ENCODE measurements around the gene RMC1.
"Not testable (repeated sequence)": the region's sequence is repeated elsewhere in the genome, so short reads cannot be mapped to it uniquely, and the experiment has no call there.

The RMC1 gene

DNA sequence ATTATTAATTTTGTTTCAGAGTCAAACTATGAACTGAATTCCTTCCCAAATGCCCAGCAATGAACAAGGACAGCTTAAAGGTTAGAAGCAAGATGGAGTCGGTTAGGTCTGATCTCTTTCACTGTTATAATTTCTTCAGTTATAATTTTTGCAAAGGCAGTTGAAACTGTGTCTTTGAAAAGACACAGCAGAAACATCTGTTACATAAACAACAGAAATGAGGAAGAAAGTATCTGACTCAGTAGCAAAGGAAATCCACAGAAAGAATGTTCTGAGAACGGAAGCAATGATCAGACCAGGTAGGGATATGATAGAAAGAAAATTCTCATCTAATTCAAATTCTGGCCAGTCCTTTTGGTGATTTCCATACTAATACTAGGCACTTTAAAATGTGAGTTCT is 5.2 kb upstream of the RMC1 start:
- DNase-seq (ENCODE audit: low read depth in 2 of 2): no peak

DNA sequence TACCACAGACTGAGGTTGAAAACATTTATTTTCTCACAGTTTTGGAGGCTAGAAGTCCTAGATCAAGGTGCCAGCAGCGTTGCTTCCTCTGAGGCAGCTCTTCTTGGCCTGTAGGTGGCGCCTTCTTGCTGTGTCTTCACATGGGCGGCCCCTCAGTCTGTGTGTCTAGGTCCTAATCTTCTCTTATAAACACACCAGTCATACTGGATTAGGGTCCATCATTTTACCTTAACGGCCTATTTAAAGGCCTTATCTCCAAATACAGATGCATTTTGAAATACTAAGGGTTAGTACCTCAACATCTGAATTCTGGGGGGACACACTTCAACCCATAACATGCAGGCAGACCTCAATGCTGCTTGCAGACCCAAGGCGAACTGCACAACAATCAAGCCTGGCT is 4.4 kb upstream of the RMC1 start:
- DNase-seq (ENCODE audit: low read depth in 2 of 2): peak; percentile 37 to 43

DNA sequence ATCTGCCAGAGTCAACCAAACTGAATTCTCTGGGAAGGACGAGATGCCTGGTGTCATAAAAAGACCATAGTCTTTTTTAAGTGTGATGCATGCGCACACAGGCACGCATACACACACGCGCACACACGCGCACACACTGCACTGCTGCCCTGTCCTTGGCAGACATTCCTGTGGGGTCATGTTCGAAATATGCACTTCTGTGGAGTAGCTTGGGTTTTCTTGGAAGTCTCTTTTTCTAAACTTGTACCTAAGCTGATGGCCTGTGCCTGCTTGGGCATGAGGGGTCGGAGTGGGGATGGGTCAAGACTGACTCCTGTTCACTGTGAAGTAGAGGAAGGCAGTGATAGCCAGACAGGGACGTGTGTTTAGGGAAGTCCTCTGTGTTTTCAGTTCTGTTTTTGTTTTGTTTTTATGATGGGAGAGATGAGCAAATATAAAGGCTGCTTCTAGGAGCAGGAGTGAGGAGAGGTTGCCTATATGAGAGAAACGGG is 4.0 kb upstream of the RMC1 start:
- DNase-seq (ENCODE audit: low read depth in 2 of 2): no peak

DNA sequence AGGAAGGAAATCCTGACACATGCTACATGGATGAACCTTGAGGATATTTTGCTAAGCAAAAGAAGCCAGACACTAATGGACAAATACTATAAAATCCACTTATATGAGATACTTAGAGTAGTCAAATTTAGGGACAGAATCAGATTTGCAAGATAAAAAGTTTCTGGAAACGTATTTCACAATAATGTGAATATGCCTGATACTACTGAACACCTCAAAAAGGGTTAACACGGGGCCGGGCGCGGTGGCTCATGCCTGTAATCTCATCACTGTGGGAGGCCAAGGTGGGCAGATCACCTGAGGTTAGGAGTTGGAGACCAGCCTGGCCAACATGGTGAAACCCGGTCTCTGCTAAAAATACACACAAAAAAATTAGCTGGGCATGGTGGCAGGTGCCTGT is 1.7 kb upstream of the RMC1 start:
- DNase-seq (ENCODE audit: low read depth in 2 of 2): no peak

DNA sequence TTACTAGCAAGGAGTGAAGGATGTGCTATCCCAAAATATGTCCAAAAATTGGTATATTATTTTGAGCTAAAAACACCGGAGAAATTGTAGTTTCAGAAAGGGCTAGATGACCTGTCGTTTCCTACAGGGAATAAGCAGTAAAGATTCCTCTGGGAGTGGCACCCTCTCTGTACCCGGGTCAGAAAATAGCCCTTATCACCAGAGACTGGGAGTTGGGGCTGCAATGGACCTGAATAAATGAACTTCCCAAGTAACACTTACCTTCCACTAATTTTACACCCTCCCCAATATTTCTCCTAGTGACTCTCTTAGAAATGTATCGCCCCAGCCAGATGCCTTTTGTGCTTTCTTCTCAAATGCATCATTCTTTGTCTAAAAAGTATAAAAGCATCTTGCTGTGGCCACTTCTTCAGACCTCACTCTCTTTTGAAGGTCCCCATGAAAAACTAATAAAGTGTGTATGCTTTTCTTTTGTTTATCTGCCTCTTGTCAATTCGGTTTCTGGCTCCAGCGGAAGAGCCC is 734 bp upstream of the RMC1 start:
- no peak for DNase-seq (ENCODE audit: low read depth in 2 of 2)

DNA sequence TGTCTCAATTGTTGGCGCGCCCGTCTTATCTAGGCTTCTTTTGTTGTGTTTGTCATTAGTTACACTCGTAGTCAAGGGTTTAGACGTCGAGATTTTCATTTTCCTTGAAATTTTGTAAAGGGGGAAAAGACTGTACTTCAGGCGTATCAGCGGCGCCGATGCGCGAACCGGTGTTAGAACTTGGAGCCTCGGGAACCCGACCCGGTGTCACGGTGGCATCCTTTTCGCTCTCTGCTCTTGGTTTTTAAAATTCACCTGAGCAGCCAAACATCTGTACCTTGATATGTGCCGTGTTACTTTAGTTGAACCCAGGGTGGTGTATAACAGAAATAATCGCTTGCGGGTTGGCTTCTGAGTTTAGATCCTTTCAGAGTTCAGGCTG is 643 bp downstream of the RMC1 start:
- no peak for DNase-seq (ENCODE audit: low read depth in 2 of 2)

DNA sequence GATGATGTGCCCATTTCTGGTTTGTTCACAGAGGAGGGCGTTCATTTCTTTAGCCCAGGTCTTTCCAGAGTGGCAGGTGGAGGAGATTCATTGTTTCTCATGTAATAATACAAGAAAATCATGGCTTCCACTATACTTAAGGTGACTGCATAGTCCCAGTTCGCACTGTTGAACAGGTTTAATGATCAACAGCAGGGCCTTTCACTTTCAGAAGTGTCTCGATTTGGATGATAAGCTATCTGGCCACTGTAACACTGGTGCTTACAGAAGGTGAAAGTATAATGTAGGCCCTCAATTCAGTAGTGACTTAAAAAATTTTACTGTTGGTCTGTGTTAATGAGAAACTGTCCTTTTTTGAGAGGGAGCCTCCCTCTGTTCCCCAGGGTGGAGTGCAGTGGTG is 1.4 kb downstream of the RMC1 start:
- DNase-seq (ENCODE audit: low read depth in 2 of 2): no peak

DNA sequence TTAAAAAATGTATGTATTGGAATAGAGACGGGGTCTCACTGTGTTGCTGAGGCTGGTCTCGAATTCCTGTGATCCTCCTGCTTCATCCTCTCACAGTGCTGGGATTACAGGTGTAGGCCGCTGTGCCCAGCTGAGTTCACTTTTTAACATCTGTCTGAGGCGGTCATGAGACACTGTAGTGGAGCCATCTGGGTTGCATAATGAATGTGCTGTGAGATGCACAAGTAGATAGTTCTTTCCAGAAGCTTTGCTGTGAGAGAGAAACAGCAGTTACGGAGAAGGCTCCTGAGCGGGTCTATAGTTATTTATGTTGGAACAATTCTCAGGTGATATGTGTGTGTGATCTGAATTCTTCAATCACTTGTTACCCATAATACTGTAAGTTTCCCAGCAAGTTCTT is 3.1 kb downstream of the RMC1 start:
- no peak for DNase-seq (ENCODE audit: low read depth in 2 of 2)

DNA sequence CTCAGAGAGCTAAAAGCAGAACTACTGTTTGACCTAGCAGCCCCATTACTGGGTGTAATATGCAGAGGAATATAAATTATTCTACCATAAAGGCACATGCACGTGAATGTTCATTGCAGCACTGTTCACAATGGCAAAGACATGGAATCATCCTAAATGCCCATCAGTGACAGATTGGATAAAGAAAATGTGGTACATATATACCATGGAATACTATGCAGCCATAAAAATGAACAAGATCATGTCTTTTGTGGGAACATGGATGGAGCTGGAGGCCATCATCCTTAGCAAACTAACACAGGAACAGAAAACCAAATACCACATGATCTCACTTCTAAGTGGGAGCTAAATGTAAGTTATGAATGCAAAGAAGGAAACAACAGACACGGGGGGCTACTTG is 7.6 kb downstream of the RMC1 start:
- DNase-seq (ENCODE audit: low read depth in 2 of 2): not testable (repeated sequence)

DNA sequence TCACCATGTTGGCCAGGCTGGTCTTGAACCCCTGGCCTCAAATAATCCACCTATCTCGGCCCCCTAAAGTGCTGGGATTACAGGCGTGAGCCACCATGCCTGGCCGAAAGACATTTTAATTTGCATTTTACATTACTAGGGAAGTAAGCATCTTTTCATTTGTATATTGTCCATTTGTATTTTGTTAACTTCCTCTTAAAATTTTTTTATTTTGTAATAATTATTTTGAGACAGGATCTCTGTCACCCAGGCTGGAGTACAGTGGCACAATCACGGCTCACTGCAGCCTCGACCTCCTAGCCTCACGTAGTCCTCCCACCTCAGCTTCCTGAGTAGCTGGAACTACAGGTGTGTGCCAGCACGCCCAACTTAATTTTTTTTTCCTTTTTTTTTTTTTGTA is 8.9 kb downstream of the RMC1 start:
- not testable (repeated sequence) for DNase-seq (ENCODE audit: low read depth in 2 of 2)

DNA sequence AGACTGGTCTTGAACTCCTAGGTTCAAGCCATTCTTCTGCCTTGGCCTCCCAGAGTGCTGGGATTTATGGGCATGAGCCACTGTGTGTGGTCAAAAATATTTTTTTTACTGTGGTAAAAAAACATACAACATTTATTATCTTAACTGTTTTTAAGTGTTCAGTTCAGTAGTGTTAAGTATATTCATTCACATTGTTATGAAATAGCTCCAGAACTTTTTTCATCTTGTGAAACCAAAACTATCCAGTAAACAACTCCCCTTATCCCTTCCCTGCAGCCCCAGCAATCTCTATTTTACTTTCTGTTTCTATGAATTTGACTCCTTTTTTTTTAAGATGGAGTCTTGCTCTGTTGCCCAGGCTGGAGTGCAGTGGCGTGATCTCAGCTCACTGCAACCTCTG is 9.3 kb downstream of the RMC1 start:
- DNase-seq (ENCODE audit: low read depth in 2 of 2): no peak

DNA sequence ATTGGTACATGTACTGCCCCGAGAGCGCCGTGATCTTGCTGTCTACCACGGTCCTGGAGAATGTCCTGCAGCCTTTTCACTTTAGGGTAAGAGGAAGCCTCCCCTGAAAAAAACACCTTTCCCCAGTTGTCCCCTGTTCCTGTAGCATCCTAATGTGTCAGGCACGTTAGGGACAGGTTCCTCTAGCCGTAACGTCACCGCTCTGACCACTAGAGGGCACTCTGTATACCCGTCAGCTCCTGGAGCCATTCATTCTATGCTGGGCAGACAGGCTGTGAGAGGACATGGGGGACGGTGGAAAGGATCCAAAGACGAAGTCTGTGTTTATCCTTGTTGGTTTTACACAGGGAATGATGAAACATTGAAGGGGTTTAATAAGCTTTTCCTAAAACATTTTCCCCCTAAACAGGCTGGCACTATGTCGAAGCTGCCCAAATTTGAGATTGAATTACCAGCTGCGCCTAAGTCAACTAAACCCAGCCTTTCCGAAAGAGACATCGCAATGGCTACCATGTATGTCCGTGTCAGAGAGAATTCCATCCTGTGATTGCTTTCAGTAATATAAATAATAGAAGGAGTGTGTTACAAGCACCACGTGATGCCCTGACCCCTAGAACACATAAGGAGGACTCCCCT is 12.7 kb downstream of the RMC1 start:
- DNase-seq (ENCODE audit: low read depth in 2 of 2): peak; percentile 39 to 52

DNA sequence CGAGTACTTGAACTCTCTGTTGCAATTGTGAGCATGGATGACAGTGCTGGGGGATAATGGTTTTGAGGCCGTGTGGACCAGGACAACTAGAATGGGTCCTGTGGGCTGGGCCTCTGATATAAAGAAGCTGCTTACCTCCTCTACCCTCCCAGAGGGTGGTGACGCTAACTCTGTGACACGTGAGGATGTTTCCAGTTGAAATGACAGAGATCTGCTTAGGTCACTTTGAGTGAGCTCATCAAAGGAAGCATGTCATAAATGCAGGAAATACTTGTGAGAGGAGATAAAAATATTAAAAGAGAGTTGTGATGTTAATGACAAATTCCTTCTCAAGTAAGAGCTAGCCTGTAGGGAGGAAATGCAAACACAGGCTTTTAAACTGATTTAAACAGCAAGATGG is 16.4 kb downstream of the RMC1 start:
- DNase-seq (ENCODE audit: low read depth in 2 of 2): no peak

DNA sequence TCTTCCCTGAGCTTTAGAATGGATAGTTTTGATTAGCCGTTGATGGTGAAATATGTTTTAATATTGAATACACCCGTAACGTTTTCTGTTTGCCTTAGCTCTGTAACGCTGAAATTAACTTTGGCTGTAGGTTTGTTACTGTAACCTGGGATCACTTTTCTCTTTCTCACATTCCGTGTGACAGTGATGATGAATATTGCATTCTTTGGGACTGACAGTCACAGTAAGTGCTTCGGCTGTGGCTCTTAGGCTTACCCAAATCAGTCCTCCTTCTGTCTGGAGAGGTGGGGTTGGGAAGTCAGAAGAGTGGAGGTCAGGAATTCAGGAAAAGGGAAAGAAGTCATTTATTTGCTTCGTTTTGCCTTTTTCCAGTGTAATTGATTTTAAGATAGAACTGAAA is 18.0 kb downstream of the RMC1 start:
- no peak for DNase-seq (ENCODE audit: low read depth in 2 of 2)

DNA sequence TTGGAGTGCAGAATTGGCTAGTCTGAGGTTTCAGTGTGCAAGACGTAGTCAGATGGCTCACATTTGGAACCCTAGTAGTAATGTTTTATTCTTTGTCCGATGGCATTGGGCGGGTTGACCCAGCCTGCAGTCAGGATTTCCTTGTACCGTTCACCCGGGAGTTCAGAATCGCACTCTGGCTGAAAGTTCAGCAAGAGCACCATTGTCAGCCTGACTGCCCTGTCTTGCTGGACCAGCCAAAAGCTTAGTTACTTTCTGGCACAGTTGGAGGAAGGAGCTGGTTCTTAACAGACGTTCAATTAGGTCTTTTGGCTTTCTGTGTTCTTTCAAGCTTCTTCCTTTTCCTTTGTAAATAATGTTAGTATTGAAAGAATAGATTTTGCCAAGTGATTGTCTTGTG is 18.6 kb downstream of the RMC1 start:
- no peak for DNase-seq (ENCODE audit: low read depth in 2 of 2)

DNA sequence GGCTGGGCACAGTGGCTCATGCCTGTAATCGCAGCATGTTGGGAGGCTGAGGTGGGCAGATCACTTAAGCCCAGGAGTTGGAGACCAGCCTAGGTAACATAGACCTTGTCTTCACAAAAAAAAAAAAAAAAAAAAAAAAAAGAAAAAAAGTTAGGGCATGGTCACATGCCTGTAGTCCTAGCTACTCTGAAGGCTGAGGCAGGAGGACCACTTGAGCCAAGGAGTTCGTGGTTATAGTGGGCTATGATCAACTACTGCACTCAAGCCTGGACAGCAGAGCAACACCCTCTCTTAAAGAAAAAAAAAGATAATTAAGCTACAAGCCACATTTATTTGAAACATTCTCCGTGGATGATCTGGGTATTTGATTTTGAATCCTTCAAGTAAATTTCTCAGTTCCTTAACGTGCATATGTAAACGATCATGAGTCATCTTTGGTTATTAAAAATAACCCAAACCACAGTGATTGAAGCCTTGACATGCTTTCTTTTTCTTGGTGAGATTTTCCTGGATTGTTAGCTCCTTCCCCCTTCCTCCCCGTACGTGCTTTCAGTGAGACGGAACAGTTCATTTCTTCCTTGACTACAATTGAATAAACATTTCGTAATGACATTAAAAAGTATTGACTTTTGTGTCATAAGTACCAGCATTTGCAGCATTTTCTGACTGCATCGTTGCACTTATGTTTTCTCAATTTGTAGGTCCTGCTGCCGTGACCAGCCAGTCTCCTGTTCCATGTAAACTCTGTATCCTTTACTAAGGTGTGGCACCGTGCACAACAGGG is 20.3 kb downstream of the RMC1 start:
- DNase-seq (ENCODE audit: low read depth in 2 of 2): peak; percentile 73

DNA sequence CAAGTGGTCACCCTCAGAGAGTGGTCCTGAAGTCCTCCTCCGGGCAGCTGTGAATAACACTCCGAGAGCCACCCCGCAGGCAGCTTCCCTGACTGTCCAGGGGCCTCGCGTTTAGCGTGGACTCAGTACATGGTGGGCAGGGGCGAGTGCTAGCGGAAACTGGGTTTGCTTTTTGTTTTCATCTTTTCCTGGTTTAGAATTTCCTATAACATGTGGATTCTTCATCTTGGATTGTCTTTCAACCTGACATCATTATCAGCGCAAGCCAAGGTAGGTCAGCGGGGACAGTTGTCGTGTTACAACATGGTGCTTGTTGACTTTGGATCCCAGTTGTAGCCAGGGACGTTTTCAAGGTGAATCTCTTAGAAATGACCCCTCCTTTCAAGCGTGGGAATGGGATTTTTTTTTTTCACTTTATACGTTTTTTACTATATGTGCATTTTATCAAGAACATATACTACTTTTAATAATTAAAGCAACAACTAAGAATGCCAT is 20.9 kb downstream of the RMC1 start:
- DNase-seq (ENCODE audit: low read depth in 2 of 2): no peak

DNA sequence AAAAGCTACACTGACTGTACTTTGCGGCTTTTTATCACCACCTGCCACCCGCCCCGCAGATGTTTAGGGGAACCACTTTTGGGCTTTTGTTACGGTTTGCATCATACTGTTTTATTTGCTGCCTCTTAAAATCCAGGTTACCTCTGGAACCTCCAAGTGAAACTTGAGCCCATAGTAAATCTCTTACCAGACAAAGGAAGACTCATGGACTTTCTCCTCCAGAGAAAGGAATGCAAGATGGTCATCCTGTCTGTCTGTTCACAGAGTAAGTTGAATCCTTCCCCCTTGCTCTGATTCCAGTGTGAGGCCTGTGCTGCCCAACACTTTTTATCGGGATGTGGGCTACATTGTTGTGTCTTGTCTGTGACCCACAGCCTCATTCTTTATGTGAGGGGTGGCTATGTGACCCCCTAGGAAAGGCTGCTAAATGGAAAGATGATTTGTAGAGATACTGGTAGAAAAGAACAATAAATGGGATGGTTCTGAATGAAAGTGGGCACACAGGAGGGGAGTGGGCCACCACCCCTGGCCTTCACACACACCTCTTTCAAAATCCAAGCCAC is 23.3 kb downstream of the RMC1 start:
- DNase-seq (ENCODE audit: low read depth in 2 of 2): no peak

DNA sequence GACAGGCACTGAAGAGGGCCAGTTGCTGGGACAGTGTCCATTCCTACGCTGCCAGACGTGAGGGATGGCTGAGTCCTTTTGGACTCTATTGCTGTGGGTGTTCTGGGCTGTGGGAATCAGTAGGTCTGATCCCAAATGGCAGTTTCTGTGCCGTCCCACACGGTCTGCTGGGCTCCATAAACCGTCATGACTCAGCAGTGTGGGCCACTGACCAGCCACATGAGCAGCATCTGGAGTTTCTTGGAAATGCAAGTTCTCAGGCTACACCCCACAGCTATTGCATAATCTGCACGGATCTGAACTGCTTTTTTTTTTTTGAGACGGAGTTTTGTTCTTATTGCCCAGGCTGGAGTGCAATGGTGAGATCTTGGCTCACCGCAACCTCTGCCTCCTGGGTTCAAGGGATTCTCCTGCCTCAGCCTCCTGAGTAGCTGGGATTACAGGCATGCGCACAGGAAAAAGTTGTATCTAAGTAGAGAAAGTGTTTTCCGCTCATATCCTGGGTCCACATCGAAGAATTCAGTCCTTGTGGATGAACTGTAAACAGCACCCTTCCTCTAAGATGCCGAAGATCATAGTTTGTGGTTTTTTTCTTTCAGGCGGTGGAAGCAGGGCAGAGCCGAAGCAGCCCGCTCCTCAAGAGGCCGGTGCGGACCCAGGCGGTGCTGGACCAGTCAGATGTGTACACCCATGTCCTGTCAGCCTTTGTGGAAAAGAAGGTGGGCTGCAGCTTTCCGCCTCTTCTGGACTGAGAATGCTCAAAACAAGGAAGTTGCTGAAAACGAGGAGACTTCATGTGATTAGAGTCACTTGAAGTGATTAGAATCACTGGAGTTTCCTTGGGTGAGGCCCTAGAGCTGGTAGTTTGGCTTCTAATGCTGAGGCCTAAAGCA is 25.5 kb downstream of the RMC1 start:
- no peak for DNase-seq (ENCODE audit: low read depth in 2 of 2)

DNA sequence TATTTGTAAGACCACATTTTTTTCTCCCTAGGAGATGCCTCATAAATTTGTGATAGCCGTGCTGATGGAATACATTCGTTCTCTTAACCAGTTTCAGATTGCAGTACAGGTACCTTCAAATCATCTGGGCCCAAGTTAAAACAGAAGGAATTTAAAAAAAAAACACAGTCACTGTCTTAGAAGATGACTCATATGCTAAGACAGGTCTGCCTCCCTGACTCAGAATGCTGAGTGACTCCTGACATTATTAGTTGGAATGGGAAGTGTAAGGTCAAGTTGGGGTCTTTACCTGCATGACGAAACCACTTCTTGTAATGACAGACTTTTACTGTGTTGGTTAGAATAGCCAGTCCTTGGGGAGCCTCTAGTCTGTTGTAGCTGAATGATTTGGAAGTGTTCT is 26.3 kb downstream of the RMC1 start:
- no peak for DNase-seq (ENCODE audit: low read depth in 2 of 2)

DNA sequence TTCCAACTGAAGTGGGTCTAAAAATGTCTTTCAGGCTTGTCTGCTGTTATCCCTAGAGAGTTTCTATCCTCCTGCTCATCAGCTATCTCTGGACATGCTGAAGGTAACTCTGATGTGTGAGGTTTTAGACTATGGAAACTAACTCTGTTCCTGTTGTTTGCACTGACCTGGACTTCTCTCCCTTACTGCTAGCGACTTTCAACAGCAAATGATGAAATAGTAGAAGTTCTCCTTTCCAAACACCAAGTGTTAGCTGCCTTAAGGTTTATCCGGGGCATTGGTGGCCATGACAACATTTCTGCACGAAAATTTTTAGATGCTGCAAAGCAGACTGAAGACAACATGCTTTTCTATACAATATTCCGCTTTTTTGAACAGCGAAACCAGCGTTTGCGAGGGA is 26.9 kb downstream of the RMC1 start:
- DNase-seq (ENCODE audit: low read depth in 2 of 2): no peak

DNA sequence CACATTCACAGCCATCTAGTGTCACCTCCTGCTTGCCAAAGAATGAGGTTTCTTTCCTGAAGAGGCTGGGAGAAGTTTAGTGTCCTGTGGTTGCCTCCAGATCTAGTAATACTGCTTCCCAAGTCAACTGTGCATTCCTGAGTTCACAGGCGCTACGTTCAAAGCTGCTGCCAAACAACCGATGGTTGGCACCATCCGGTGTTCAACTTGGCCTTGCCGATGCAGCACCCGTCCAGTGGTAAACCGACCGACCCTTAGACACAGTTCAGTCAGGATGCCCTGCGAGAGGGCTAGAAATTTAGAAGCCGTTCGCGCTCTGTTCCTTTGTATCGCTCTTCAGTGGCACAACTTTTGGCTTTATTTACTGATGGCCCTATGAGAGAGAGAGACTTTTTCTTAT is 28.6 kb downstream of the RMC1 start:
- DNase-seq (ENCODE audit: low read depth in 2 of 2): no peak

All from fibroblast of skin of left quadriceps (primary cell).